ENCODE measurements around the gene SCRN1.
"Not testable (repeated sequence)": the region's sequence is repeated elsewhere in the genome, so short reads cannot be mapped to it uniquely, and the experiment has no call there.

Gene SCRN1

GRCh38 chr7:29961611-29962010, 28.0 kb downstream of the SCRN1 start:
- not testable (repeated sequence) for H3K27ac ChIP-seq (ENCODE audit: low read length); H3K9me3 ChIP-seq (ENCODE audit: control insufficient read depth, low read depth, low read length); H3K4me3 ChIP-seq (ENCODE audit: low read length); H3K27me3 ChIP-seq (ENCODE audit: control insufficient read depth, insufficient read depth, low read length); H3K36me3 ChIP-seq (ENCODE audit: control insufficient read depth, low read depth, low read length); H3K4me1 ChIP-seq (ENCODE audit: control insufficient read depth, low read depth, low read length); H3K9ac ChIP-seq (ENCODE audit: low read length)

DNA sequence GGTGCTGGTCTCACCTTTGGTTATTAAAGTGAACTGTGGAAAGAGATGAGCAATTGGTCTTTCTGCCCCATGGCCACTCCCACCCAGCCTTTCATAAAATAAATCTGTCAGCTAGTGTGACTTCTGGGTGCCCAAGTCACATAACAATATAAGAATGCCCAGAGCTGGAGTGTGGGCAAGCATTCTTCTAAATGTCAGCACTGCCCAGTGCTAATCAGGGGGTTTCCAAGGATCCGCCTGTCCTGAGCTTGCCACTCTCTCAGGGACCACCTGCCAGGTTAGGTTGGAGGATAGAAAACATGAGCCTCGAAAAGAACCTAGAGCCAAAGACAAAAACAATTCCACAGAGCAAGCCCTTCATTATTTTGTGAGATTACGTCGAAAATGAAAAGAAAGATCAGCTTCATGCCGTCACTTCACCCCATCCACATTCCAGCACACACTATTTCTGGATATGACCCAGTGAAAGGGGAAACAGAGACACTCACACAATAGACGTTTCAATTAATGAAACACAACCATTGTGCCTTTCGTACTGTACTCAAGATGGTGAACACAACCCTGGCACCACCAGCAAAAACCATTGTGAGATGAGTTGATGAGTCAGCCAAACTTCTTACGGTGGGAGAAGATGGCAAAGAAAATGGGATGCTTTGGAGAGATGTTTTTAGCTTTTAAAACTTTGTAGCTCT, 30.8 kb downstream of the SCRN1 start:
- Histone ChIP-seq H3K4me1 (ENCODE audit: control insufficient read depth, low read depth, low read length) (peaks cover 13% of the 10 kb centered on the region), H3K27ac (ENCODE audit: low read length) (no peak overlapping the region), H3K9ac (ENCODE audit: low read length) (no peak overlapping the region)

GRCh38 chr7:29957521-29958310, 31.9 kb downstream of the SCRN1 start:
- Histone ChIP-seq H3K9ac (ENCODE audit: low read length) (no peak overlapping the region), H3K27me3 (ENCODE audit: control insufficient read depth, insufficient read depth, low read length) (no peaks in the 10 kb centered on the region), H3K27ac (ENCODE audit: low read length) (no peak overlapping the region), H3K36me3 (ENCODE audit: control insufficient read depth, low read depth, low read length) (peaks cover 8% of the 10 kb centered on the region), H3K4me1 (ENCODE audit: control insufficient read depth, low read depth, low read length) (peaks cover 13% of the 10 kb centered on the region), H3K9me3 (ENCODE audit: control insufficient read depth, low read depth, low read length) (no peaks in the 10 kb centered on the region), H3K4me3 (ENCODE audit: low read length) (no peak overlapping the region)

More for the DNA sequence above, 30.8 kb downstream of the SCRN1 start:
- no peak overlapping the region for H3K4me3 ChIP-seq (ENCODE audit: low read length)
- peaks cover 3% of the 10 kb centered on the region for H3K36me3 ChIP-seq (ENCODE audit: control insufficient read depth, low read depth, low read length)
- no peaks in the 10 kb centered on the region for H3K9me3 ChIP-seq (ENCODE audit: control insufficient read depth, low read depth, low read length)
- H3K27me3 ChIP-seq (ENCODE audit: control insufficient read depth, insufficient read depth, low read length) = no peaks in the 10 kb centered on the region

GRCh38 chr7:29956487-29956836, 33.1 kb downstream of the SCRN1 start:
- H3K9ac ChIP-seq (ENCODE audit: low read length) = no peak overlapping the region
- H3K4me1 ChIP-seq (ENCODE audit: control insufficient read depth, low read depth, low read length) = peaks cover 13% of the 10 kb centered on the region
- no peak overlapping the region for H3K27ac ChIP-seq (ENCODE audit: low read length)
- H3K36me3 ChIP-seq (ENCODE audit: control insufficient read depth, low read depth, low read length) = peaks cover 13% of the 10 kb centered on the region
- no peak overlapping the region for H3K4me3 ChIP-seq (ENCODE audit: low read length)
- no peaks in the 10 kb centered on the region for H3K27me3 ChIP-seq (ENCODE audit: control insufficient read depth, insufficient read depth, low read length)
- no peaks in the 10 kb centered on the region for H3K9me3 ChIP-seq (ENCODE audit: control insufficient read depth, low read depth, low read length)

DNA sequence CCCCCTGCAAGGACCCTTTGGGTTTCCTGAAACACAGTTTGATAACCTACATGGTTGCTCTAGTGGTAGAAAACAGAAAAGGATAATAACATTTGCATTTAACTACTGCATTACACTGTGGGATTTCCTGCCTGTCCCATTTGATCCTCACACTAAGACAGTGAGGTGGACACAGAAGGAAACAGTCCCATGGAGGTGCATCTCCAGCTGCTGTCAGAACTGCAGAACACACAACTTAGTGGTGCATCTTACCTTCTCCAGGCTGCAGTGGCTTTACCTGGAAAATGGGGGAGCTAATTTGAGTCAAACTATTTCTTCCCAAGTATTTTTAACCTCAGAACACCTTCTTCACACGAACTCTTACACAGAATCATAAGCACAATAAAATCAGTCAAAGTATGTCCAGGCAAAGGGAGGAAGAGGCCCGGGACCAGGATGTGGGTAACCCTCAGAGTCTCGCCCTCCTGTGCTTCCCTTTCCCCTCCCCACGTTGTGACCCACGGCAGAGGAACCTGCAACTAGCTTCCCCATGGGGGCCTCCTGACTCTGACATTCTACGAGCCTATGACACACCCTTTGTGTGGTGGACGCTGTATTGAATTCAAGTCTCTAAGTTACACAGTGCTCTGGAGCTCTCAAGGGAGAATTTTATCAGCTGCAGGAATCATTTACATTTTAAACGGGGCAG, 33.7 kb downstream of the SCRN1 start:
- H3K9ac ChIP-seq (ENCODE audit: low read length) = no peak overlapping the region

DNA sequence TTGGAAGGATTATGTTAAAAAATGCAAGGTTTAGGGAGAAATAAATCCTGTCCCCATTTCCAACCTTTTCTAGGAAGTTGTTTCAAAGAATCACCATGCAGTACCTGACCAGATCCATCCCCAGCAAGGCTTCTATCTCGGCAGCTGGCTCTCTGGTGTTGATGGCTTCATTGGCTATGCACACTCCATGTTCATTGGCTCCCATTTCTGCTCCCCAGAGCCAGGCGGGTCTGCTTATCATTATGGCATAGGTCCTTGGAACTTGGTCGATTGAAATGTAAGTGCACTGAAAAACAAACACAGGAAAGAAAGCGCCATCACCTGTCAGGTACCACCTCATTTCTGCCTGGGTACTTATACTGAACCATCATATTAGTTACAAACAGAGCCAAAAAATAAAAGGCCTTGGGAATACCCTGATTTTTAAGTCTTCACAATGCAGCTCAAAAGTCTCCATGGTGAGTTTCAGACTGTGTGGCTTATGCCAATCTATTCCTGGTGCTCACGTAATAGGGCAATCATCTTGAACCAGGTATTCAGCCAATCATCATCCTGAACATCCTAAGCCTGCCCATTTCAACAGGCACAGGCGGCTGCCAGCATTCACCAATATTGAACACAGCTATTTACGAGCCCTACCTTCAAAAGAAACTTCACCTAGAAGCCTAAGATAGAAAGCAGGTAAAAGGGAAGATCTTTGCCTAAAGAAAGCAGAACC, 34.4 kb downstream of the SCRN1 start:
- Histone ChIP-seq H3K9ac (ENCODE audit: low read length) (no peak overlapping the region), H3K9me3 (ENCODE audit: control insufficient read depth, low read depth, low read length) (no peaks in the 10 kb centered on the region), H3K27me3 (ENCODE audit: control insufficient read depth, insufficient read depth, low read length) (no peaks in the 10 kb centered on the region), H3K36me3 (ENCODE audit: control insufficient read depth, low read depth, low read length) (peaks cover 13% of the 10 kb centered on the region), H3K27ac (ENCODE audit: low read length) (no peak overlapping the region), H3K4me1 (ENCODE audit: control insufficient read depth, low read depth, low read length) (peaks cover 13% of the 10 kb centered on the region), H3K4me3 (ENCODE audit: low read length) (no peak overlapping the region)

More for the DNA sequence above, 33.7 kb downstream of the SCRN1 start:
- H3K4me3 ChIP-seq (ENCODE audit: low read length) = no peak overlapping the region
- H3K4me1 ChIP-seq (ENCODE audit: control insufficient read depth, low read depth, low read length) = peaks cover 13% of the 10 kb centered on the region
- H3K36me3 ChIP-seq (ENCODE audit: control insufficient read depth, low read depth, low read length) = peaks cover 13% of the 10 kb centered on the region
- no peak overlapping the region for H3K27ac ChIP-seq (ENCODE audit: low read length)
- H3K27me3 ChIP-seq (ENCODE audit: control insufficient read depth, insufficient read depth, low read length) = no peaks in the 10 kb centered on the region
- no peaks in the 10 kb centered on the region for H3K9me3 ChIP-seq (ENCODE audit: control insufficient read depth, low read depth, low read length)

DNA sequence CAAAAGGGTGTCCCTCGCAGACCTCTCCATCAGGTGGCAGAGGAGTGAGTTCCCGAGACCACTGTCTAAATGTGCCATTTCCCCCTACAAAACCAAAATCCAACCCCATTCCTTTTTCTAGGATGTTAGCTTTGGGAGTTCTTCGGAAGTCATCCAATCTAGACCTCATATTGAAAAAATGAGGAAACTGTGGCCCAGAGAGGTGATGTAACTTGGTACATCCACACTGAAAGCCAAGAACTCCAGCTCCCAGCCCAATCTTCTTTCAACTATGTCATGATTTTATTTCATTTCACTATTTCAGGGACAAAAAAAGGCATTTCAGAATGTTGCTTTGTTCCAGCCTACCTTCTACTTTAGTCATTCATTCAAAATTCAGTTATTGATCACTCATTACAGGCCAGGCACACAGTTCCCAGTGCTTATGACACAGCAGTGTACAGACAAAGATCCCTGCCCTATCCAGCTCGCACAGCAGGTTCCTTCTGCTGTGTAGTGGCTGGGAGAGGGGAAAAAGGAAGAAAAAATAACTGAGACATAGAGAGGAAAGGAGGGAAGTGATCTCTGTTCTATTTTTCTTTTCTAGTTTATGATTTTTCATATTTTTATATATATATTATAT, 35.8 kb downstream of the SCRN1 start:
- Histone ChIP-seq H3K27ac (ENCODE audit: low read length) (no peak overlapping the region), H3K36me3 (ENCODE audit: control insufficient read depth, low read depth, low read length) (peaks cover 13% of the 10 kb centered on the region), H3K27me3 (ENCODE audit: control insufficient read depth, insufficient read depth, low read length) (no peaks in the 10 kb centered on the region), H3K9me3 (ENCODE audit: control insufficient read depth, low read depth, low read length) (no peaks in the 10 kb centered on the region), H3K9ac (ENCODE audit: low read length) (no peak overlapping the region), H3K4me3 (ENCODE audit: low read length) (no peak overlapping the region), H3K4me1 (ENCODE audit: control insufficient read depth, low read depth, low read length) (peaks cover 11% of the 10 kb centered on the region)

DNA sequence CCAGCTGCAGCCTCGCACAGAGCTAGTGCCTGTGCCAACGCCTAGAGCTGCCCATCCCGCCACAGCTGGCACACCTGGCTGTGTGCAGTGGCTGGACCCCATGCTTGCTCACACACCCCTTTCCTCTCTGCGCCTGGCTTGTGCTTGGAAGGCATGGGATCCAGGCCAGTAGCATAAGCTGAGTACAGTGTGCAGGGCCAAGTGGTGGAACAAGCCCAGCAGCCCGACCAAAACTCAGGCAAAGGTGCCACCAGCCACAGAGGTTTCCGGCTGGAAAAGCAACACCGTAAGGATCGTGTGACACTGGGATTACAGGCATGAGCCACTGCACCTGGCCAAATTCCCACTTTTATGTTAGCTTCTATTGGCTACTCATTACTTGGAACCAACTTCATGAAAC, 38.4 kb downstream of the SCRN1 start:
- no peaks in the 10 kb centered on the region for H3K27me3 ChIP-seq (ENCODE audit: control insufficient read depth, insufficient read depth, low read length)
- no peaks in the 10 kb centered on the region for H3K9me3 ChIP-seq (ENCODE audit: control insufficient read depth, low read depth, low read length)
- H3K4me3 ChIP-seq (ENCODE audit: low read length) = no peak overlapping the region
- peaks cover 13% of the 10 kb centered on the region for H3K36me3 ChIP-seq (ENCODE audit: control insufficient read depth, low read depth, low read length)
- H3K9ac ChIP-seq (ENCODE audit: low read length) = no peak overlapping the region
- no peak overlapping the region for H3K27ac ChIP-seq (ENCODE audit: low read length)
- peaks cover 3% of the 10 kb centered on the region for H3K4me1 ChIP-seq (ENCODE audit: control insufficient read depth, low read depth, low read length)

DNA sequence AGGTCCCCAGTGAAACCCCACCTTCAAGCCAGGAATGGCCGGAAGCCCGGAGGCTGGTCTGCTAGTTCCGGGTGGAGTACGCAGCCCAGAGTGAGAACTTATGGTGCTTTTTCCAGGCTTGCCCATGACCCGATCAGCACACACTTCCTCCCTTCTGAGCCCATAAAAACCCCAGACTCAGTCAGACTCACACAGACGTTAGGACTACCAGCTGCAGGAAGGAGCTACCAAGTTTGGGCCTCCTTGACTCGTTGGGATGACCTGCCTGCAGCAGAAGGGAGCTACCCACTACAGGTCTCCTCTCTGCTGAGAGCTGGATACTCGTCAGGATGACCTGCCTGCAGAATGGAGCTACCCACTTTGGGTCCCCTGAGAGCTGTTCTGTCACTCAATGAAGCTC, 39.1 kb downstream of the SCRN1 start:
- Histone ChIP-seq H3K27me3 (ENCODE audit: control insufficient read depth, insufficient read depth, low read length) (no peaks in the 10 kb centered on the region), H3K9ac (ENCODE audit: low read length) (no peak overlapping the region), H3K9me3 (ENCODE audit: control insufficient read depth, low read depth, low read length) (no peaks in the 10 kb centered on the region), H3K27ac (ENCODE audit: low read length) (no peak overlapping the region), H3K4me1 (ENCODE audit: control insufficient read depth, low read depth, low read length) (no peaks in the 10 kb centered on the region), H3K36me3 (ENCODE audit: control insufficient read depth, low read depth, low read length) (peaks cover 13% of the 10 kb centered on the region), H3K4me3 (ENCODE audit: low read length) (no peak overlapping the region)

GRCh38 chr7:29948587-29948986, 41.0 kb downstream of the SCRN1 start:
- no peak overlapping the region for H3K9ac ChIP-seq (ENCODE audit: low read length)
- H3K4me1 ChIP-seq (ENCODE audit: control insufficient read depth, low read depth, low read length) = no peaks in the 10 kb centered on the region
- peaks cover 19% of the 10 kb centered on the region for H3K36me3 ChIP-seq (ENCODE audit: control insufficient read depth, low read depth, low read length)
- no peaks in the 10 kb centered on the region for H3K27me3 ChIP-seq (ENCODE audit: control insufficient read depth, insufficient read depth, low read length)
- H3K9me3 ChIP-seq (ENCODE audit: control insufficient read depth, low read depth, low read length) = no peaks in the 10 kb centered on the region
- no peak overlapping the region for H3K4me3 ChIP-seq (ENCODE audit: low read length)
- H3K27ac ChIP-seq (ENCODE audit: low read length) = no peak overlapping the region

Data from iPS-18a (cell line).